ENCODE results near the gene RGS3.

Gene RGS3

GRCh38 chr9:113464286-113464660 is 746 bp downstream of the RGS3 start:
- no peak for TF ChIP-seq EZH2 (IDR thresholded peaks at IDR 0.05; ENCODE audit: borderline replicate concordance, low read length)
- TF ChIP-seq, protein P1, sequence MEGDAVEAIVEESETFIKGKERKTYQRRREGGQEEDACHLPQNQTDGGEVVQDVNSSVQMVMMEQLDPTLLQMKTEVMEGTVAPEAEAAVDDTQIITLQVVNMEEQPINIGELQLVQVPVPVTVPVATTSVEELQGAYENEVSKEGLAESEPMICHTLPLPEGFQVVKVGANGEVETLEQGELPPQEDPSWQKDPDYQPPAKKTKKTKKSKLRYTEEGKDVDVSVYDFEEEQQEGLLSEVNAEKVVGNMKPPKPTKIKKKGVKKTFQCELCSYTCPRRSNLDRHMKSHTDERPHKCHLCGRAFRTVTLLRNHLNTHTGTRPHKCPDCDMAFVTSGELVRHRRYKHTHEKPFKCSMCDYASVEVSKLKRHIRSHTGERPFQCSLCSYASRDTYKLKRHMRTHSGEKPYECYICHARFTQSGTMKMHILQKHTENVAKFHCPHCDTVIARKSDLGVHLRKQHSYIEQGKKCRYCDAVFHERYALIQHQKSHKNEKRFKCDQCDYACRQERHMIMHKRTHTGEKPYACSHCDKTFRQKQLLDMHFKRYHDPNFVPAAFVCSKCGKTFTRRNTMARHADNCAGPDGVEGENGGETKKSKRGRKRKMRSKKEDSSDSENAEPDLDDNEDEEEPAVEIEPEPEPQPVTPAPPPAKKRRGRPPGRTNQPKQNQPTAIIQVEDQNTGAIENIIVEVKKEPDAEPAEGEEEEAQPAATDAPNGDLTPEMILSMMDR (IDR thresholded peaks at IDR 0.05; ENCODE audit: low read length): no peak
- no peak overlapping the region for H2AFZ ChIP-seq (ENCODE audit: low read length)
- H3K4me1 ChIP-seq (ENCODE audit: insufficient read depth, low read length, severe bottlenecking): no peaks in the 10 kb centered on the region
- H3K9me2 ChIP-seq (ENCODE audit: low read depth, low read length): no peaks in the 10 kb centered on the region
- H4K20me1 ChIP-seq (ENCODE audit: insufficient read depth, low read length): no peaks in the 10 kb centered on the region
- H3K4me2 ChIP-seq (ENCODE audit: low read length): no peak overlapping the region
- H3K27ac ChIP-seq (ENCODE audit: low read depth, low read length, poor library complexity, severe bottlenecking): no peak overlapping the region
- H3K4me3 ChIP-seq (ENCODE audit: low read depth, low read length, poor library complexity, severe bottlenecking): no peak overlapping the region
- H3K9me3 ChIP-seq (ENCODE audit: low read length): 0 out of 2 replicates have a peak, but pooled peaks cover 3% of the 10 kb centered on the region
- no peaks in the 10 kb centered on the region for H3K79me2 ChIP-seq (ENCODE audit: insufficient read depth, low read length)
- no peaks in the 10 kb centered on the region for H3K36me3 ChIP-seq (ENCODE audit: insufficient read depth, low read length)
- H3F3A ChIP-seq (ENCODE audit: insufficient read depth, low read length): no peaks in the 10 kb centered on the region
- no peaks in the 10 kb centered on the region for H3K27me3 ChIP-seq (ENCODE audit: insufficient read depth, low read length)
- no peak overlapping the region for H3K9ac ChIP-seq (ENCODE audit: low read length)

- H3K9me3 ChIP-seq (ENCODE audit: low read length): 0 out of 2 replicates have a peak, but pooled peaks cover 3% of the 10 kb centered on the region
- H2AFZ ChIP-seq (ENCODE audit: low read length): no peak overlapping the region
- no peak overlapping the region for H3K4me3 ChIP-seq (ENCODE audit: low read depth, low read length, poor library complexity, severe bottlenecking)
- H3K36me3 ChIP-seq (ENCODE audit: insufficient read depth, low read length): no peaks in the 10 kb centered on the region
- H3K79me2 ChIP-seq (ENCODE audit: insufficient read depth, low read length): no peaks in the 10 kb centered on the region
- no peak overlapping the region for H3K27ac ChIP-seq (ENCODE audit: low read depth, low read length, poor library complexity, severe bottlenecking)
- no peak overlapping the region for H3K9ac ChIP-seq (ENCODE audit: low read length)
- no peaks in the 10 kb centered on the region for H4K20me1 ChIP-seq (ENCODE audit: insufficient read depth, low read length)
- no peaks in the 10 kb centered on the region for H3K27me3 ChIP-seq (ENCODE audit: insufficient read depth, low read length)
- H3K9me2 ChIP-seq (ENCODE audit: low read depth, low read length): no peaks in the 10 kb centered on the region
- TF ChIP-seq EZH2 (IDR thresholded peaks at IDR 0.05; ENCODE audit: borderline replicate concordance, low read length): no peak
- TF ChIP-seq, protein P1 (IDR thresholded peaks at IDR 0.05; ENCODE audit: low read length): no peak
- no peaks in the 10 kb centered on the region for H3F3A ChIP-seq (ENCODE audit: insufficient read depth, low read length)
- H3K4me1 ChIP-seq (ENCODE audit: insufficient read depth, low read length, severe bottlenecking): no peaks in the 10 kb centered on the region
- no peak overlapping the region for H3K4me2 ChIP-seq (ENCODE audit: low read length)
Observed at GRCh38 chr9:113465599-113466140, 2.1 kb downstream of the RGS3 start.

GRCh38 chr9:113467183-113467582 is 3.7 kb downstream of the RGS3 start:
- Histone ChIP-seq H3K27ac (ENCODE audit: low read depth, low read length, poor library complexity, severe bottlenecking) (no peak overlapping the region), H3K4me1 (ENCODE audit: insufficient read depth, low read length, severe bottlenecking) (no peaks in the 10 kb centered on the region), H3K9ac (ENCODE audit: low read length) (no peak overlapping the region), H3F3A (ENCODE audit: insufficient read depth, low read length) (no peaks in the 10 kb centered on the region), H3K9me2 (ENCODE audit: low read depth, low read length) (no peaks in the 10 kb centered on the region), H3K4me2 (ENCODE audit: low read length) (no peak overlapping the region), H3K36me3 (ENCODE audit: insufficient read depth, low read length) (no peaks in the 10 kb centered on the region), H3K9me3 (ENCODE audit: low read length) (0 out of 2 replicates have a peak, but pooled peaks cover 3% of the 10 kb centered on the region), H2AFZ (ENCODE audit: low read length) (no peak overlapping the region), H3K27me3 (ENCODE audit: insufficient read depth, low read length) (no peaks in the 10 kb centered on the region), H3K4me3 (ENCODE audit: low read depth, low read length, poor library complexity, severe bottlenecking) (no peak overlapping the region), H3K79me2 (ENCODE audit: insufficient read depth, low read length) (no peaks in the 10 kb centered on the region), H4K20me1 (ENCODE audit: insufficient read depth, low read length) (no peaks in the 10 kb centered on the region)
- TF ChIP-seq EZH2 (IDR thresholded peaks at IDR 0.05; ENCODE audit: borderline replicate concordance, low read length): no peak
- TF ChIP-seq, protein P1 (IDR thresholded peaks at IDR 0.05; ENCODE audit: low read length): no peak
